Stimulated activated CD4-positive, alpha-beta T cell treated with anti-CD3 and anti-CD28 coated beads, Interleukin-4, amount 100 ng/mL, for 48 hours (primary cell): ENCODE data around the gene B4GALT3.
"Not testable (repeated sequence)": the region's sequence is repeated elsewhere in the genome, so short reads cannot be mapped to it uniquely, and the experiment has no call there.

Experiments
- DNase-seq, 2 donors: peaks; one replicate each; pipeline ENCODE4 v3.0.0-alpha.2; 2020; ENCODE audit warnings: low read depth in 2 of 2

B4GALT3 gene

GRCh38 chr1:161177112-161177935 lies at the start of gene B4GALT3:
TSS of gene B4GALT3 (minus strand) at chr1:161177507. CDS start at chr1:161176060, 1,447 bp downstream.
- DNase-seq, result peak; percentile 94 to 99

GRCh38 chr1:161226759-161227158 lies 49.5 kb upstream of the B4GALT3 start:
- DNase-seq, result no peak

GRCh38 chr1:161226320-161226711 lies 49.0 kb upstream of the B4GALT3 start:
- DNase-seq, result no peak

- peak; percentile 74 to 86 for DNase-seq
Observed at GRCh38 chr1:161225534-161226319, 48.4 kb upstream of the B4GALT3 start, which contains the start of gene TOMM40L. TSS of gene TOMM40L (plus strand) at chr1:161226060. CDS start at chr1:161226490, 430 bp downstream.

- no peak for DNase-seq
Observed at GRCh38 chr1:161225178-161225533, 47.8 kb upstream of the B4GALT3 start.

- DNase-seq, result not testable (repeated sequence)
Observed at GRCh38 chr1:161224695-161225087, 47.4 kb upstream of the B4GALT3 start.

GRCh38 chr1:161223805-161224694 lies 46.7 kb upstream of the B4GALT3 start:
- DNase-seq, result no peak

GRCh38 chr1:161222175-161223019 lies 45.1 kb upstream of the B4GALT3 start:
- no peak for DNase-seq

GRCh38 chr1:161220002-161220401 lies 42.7 kb upstream of the B4GALT3 start:
- DNase-seq, result no peak

GRCh38 chr1:161219078-161219892 lies 42.0 kb upstream of the B4GALT3 start:
- DNase-seq, result no peak

- no peak for DNase-seq
Observed at GRCh38 chr1:161218301-161219077, 41.2 kb upstream of the B4GALT3 start.

- DNase-seq, result no peak
Observed at GRCh38 chr1:161217831-161218230, 40.5 kb upstream of the B4GALT3 start.

GRCh38 chr1:161216945-161217712 lies 39.8 kb upstream of the B4GALT3 start:
- no peak for DNase-seq

- no peak for DNase-seq
Observed at GRCh38 chr1:161215076-161215475, 37.8 kb upstream of the B4GALT3 start, which contains the start of gene FCER1G. TSS of gene FCER1G (plus strand) at chr1:161215295. CDS start at chr1:161215322, 27 bp downstream.

GRCh38 chr1:161214369-161214768 lies 37.1 kb upstream of the B4GALT3 start:
- no peak for DNase-seq

GRCh38 chr1:161209790-161210409 lies 32.6 kb upstream of the B4GALT3 start:
- DNase-seq, result peak; percentile 69 to 70

GRCh38 chr1:161207173-161207572 lies 29.9 kb upstream of the B4GALT3 start:
- no peak for DNase-seq
